WERI-Rb-1 (cell line): ENCODE results near the gene OSBPL10.

Source experiments
- DNase-seq: peaks from one replicate; pipeline ENCODE4 v3.0.0-alpha.2; 2020
- H3K27ac ChIP-seq: fragments of 250-450 bp; sonication (Bioruptor Pico); 2 replicates; pipeline ENCODE4 v1.5.1; 2020; ENCODE audit warnings: mild to moderate bottlenecking, moderate library complexity
- H3K27me3 ChIP-seq: fragments of 250-450 bp; sonication (Bioruptor Pico); 2 replicates; pipeline ENCODE4 v1.5.1; 2021; ENCODE audit warnings: mild to moderate bottlenecking, low read depth, moderate library complexity; ENCODE audit not compliant: insufficient read depth, severe bottlenecking
- H3K36me3 ChIP-seq: fragments of 250-450 bp; sonication (Bioruptor Pico); 2 replicates; pipeline ENCODE4 v1.5.1; 2020; ENCODE audit warnings: mild to moderate bottlenecking, moderate library complexity
- H3K4me3 ChIP-seq: 2 replicates; pipeline ENCODE4 v1.5.1; 2011; ENCODE audit warnings: low read depth, mild to moderate bottlenecking, control low read depth, low read length
- H3K9me3 ChIP-seq: fragments of 250-450 bp; sonication (Bioruptor Pico); 2 replicates; pipeline ENCODE4 v1.5.1; 2021; ENCODE audit warnings: mild to moderate bottlenecking, moderate library complexity; ENCODE audit not compliant: severe bottlenecking
- TF ChIP-seq, protein P1 (sequence below): IDR thresholded peaks from 2 replicates; pipeline ENCODE4 v1.5.1; 2011; ENCODE audit warnings: low read depth, mild to moderate bottlenecking, control low read depth, inconsistent platforms, low read length

Gene OSBPL10

DNA sequence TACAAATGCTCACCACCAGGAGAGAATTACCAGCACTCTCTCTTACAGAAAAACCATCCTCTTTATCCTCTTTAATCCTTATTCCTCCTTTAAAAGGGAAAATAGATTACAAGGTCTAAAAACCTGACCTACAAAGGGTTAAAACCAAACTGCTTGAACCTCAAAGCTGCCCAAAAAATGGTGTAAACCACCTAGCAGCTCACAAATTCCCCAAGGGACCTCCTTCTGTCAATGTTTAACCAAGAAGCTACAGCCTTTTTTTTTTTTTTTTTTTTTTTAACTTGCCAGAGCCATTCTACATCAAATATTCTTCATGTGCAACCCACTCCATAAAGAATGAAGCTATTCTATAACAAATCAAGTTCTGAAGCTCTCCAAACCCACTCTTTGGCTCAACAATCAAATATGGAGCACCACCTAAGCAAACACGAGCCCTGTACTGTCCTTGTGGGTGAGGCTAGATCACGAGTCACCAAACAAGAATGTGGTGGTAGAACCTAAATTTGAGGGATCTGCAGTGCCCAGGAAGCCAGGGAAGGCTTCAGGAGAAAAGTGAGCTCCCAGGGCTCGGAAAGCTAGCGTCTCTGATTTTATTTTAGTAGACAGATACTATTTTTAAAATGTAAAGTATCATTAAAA lies 20.1 kb downstream of the OSBPL10 start:
- H3K27ac ChIP-seq = no peak overlapping the region
- no peak overlapping the region for H3K4me3 ChIP-seq
- H3K9me3 ChIP-seq = no peaks in the 10 kb centered on the region
- DNase-seq = no peak
- TF ChIP-seq, protein P1, sequence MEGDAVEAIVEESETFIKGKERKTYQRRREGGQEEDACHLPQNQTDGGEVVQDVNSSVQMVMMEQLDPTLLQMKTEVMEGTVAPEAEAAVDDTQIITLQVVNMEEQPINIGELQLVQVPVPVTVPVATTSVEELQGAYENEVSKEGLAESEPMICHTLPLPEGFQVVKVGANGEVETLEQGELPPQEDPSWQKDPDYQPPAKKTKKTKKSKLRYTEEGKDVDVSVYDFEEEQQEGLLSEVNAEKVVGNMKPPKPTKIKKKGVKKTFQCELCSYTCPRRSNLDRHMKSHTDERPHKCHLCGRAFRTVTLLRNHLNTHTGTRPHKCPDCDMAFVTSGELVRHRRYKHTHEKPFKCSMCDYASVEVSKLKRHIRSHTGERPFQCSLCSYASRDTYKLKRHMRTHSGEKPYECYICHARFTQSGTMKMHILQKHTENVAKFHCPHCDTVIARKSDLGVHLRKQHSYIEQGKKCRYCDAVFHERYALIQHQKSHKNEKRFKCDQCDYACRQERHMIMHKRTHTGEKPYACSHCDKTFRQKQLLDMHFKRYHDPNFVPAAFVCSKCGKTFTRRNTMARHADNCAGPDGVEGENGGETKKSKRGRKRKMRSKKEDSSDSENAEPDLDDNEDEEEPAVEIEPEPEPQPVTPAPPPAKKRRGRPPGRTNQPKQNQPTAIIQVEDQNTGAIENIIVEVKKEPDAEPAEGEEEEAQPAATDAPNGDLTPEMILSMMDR = no peak
- H3K36me3 ChIP-seq = no peaks in the 10 kb centered on the region
- no peaks in the 10 kb centered on the region for H3K27me3 ChIP-seq

DNA sequence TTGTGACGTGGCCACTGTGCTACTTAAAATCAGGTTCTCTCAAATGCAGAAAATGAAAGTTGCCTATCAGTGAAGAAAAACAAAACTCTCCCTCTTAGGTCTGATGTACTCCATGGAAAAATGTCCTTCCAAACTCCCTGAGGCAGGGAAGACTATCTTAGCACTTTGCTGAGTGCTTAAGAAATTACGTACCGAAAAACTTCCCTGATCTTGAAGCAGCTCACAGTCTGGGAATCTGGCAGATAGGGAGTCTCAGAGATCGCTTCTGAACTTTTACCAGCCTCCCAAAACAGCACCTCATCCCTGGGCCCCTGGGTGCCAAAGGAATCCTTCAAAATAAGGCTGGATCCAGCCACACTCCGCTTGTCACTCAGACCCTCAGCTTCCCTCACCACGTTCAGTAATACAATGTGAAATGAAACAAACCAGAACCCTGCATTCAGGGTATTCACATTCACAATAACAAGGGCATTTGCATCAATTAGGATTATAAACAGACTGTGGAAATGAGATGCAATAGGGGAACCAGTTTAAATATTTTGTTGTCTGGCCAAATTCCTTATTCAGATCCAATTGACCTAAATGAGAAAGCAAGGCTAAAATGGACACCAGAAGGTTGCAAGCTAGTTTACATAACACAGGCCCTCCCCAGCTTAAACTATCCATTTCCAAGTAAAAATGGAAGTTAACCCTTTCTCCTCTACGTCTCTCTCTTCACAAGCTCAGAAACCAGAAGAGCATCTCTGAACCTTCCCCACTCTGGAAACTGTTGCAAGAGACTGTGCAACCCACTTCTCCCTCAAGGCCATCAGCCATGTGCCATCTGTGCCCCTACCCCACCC lies 20.9 kb downstream of the OSBPL10 start:
- Histone ChIP-seq H3K36me3 (no peaks in the 10 kb centered on the region), H3K27me3 (no peaks in the 10 kb centered on the region), H3K9me3 (peaks cover 4% of the 10 kb centered on the region), H3K27ac (no peak overlapping the region), H3K4me3 (no peak overlapping the region)
- no peak for DNase-seq
- TF ChIP-seq, protein P1 = no peak

DNA sequence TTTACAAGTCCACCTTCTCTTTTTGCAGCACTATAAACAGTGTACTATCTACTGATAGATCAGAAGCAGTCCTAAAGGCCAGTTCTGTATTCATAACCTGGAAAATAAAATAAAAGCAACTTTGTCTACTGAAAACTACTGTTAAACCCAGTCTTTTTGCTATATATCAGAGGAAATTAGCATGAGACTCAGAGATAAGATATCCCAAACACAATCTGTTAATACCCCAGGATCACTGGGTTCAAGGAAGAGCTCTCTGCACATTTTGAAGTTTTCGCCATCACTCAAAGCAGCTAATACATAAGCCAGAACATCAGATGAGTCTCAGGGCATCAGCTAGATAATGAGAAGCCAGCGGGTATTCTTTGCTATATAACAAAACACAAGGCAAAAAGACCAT lies 21.8 kb downstream of the OSBPL10 start:
- no peaks in the 10 kb centered on the region for H3K27me3 ChIP-seq
- no peak for DNase-seq

DNA sequence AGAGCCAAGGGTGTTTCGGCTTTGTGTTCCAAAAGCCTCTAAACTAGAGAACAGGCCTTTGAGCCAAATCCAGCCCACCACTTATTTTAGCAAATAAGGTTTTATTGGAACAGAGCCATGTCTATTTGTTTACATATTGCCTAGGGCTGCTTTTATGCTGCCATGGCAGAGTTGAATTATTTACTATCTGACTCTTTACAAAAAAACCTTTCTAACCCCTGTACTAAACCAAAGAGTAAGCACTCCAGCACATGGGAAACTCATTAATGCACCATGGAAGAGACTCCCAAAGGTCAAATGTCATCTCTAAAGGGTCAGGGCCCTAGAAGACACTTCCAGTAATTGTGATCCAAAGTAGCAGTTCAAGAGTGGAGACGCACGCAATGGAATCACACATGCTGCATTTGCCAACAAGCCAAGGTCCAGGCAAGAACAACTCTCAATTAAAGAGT lies 22.3 kb downstream of the OSBPL10 start:
- Histone ChIP-seq H3K9me3 (peaks cover 4% of the 10 kb centered on the region), H3K4me3 (no peak overlapping the region), H3K27ac (no peak overlapping the region), H3K36me3 (no peaks in the 10 kb centered on the region), H3K27me3 (no peaks in the 10 kb centered on the region)
- no peak for DNase-seq
- TF ChIP-seq, protein P1 = no peak

More for the DNA sequence above, 21.8 kb downstream of the OSBPL10 start:
- Histone ChIP-seq H3K4me3 (no peak overlapping the region), H3K36me3 (no peaks in the 10 kb centered on the region), H3K27ac (no peak overlapping the region), H3K9me3 (peaks cover 4% of the 10 kb centered on the region)
- TF ChIP-seq, protein P1 = no peak

DNA sequence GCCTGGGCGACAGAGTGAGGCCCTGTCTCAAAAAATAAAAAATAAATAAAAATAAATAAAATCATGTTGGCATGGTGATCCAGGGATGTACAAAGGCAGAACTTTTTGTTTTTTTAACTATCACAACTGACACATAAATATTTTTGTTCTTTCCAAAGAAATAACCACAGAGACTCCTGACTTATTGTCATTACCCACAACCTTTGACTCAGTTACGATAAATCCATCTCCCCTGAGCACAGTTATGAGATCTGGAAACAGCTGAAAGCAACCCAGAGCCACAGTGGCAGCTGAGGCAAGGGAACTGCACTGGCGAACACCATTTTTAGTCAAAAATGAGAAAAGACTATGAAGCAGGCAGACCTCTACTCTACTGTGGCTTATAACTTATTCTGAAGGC lies 24.0 kb downstream of the OSBPL10 start:
- Histone ChIP-seq H3K27ac (no peak overlapping the region), H3K4me3 (no peak overlapping the region), H3K36me3 (no peaks in the 10 kb centered on the region), H3K27me3 (no peaks in the 10 kb centered on the region), H3K9me3 (peaks cover 4% of the 10 kb centered on the region)
- TF ChIP-seq, protein P1 = no peak
- DNase-seq = no peak
